ENCODE measurements around the gene KCNT1.

DNA sequence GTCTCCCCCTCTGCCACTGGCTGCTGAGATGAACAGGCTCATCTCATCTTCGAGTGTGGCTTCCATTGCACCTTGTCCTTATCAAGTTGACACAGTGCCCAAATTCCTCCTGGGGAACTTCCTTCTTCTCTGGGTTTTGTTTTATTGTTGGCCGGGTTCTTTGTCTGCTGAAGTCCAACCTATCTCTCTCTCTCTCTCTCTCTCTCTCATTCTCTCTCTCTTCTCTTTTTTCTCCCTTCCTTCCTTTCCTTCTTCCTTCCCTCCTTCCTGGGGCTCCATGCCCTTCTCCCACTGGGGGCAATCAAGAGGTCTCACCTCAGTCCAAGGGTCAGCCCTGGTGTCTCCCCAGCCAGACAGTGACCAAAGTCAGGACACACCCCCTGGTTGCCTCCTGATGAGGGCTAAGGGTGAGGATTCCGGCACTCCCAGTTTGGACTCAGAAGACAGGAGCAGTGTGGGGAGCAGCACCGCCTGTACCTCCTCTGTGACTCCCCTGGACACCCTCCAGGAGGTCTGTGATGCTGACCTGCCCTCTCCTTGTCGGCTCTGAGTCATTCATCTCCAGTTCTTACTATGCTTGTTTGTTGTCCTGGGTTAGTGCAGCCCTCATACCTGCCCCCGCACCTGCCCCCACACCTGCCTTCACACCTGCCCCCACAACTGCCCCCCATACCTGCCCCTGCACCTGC, 30.7 kb downstream of the KCNT1 start:
- TF ChIP-seq, protein P1, sequence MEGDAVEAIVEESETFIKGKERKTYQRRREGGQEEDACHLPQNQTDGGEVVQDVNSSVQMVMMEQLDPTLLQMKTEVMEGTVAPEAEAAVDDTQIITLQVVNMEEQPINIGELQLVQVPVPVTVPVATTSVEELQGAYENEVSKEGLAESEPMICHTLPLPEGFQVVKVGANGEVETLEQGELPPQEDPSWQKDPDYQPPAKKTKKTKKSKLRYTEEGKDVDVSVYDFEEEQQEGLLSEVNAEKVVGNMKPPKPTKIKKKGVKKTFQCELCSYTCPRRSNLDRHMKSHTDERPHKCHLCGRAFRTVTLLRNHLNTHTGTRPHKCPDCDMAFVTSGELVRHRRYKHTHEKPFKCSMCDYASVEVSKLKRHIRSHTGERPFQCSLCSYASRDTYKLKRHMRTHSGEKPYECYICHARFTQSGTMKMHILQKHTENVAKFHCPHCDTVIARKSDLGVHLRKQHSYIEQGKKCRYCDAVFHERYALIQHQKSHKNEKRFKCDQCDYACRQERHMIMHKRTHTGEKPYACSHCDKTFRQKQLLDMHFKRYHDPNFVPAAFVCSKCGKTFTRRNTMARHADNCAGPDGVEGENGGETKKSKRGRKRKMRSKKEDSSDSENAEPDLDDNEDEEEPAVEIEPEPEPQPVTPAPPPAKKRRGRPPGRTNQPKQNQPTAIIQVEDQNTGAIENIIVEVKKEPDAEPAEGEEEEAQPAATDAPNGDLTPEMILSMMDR (IDR thresholded peaks at IDR 0.05) = no peak
- TF ChIP-seq POLR2A (IDR thresholded peaks at IDR 0.05) (no peak), EP300 (IDR thresholded peaks at IDR 0.05) (no peak)
